ENCODE measurements around the gene KCNQ4. TPM values are rescaled to one million over a fixed set of nuclear protein-coding genes. Genes with fewer than 3 reads are reported as not detected.
A peak's percentile ranks its signal among the peaks of the same experiment; 100 is the strongest.

KCNQ4 gene
- total and polyA plus RNA-seq, 2 of the 8 experiments (the other 6 are each of a cell fraction or from before 2014, with no cell fraction given): 2.2 to 3.9 TPM

DNA sequence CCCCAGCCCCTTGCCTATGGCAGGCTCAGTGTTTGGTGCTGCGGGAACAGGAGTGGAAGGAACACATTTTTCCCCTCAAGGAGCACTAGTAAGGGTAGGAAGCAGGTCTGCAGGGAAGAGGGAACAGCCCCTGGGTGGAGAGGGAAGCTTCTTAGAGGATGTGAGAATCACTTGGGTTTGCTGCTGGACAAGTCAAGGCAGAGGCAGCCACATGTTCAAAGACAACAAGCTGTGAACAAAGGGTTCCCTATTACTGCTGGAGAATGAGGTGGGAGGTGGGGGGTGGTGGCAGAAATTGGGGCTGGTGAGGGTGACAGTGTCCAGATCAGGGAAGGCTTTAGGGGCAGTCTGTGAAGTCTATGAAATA is 103.4 kb downstream of the KCNQ4 start:
- Histone ChIP-seq H3K23me2 (ENCODE audit: low read depth, low read length) (peaks cover 6% of the 10 kb centered on the region; the same call in 1 of the 2 replicates), H2BK5ac (ENCODE audit: low read depth, low read length) (no peak overlapping the region), H2BK12ac (ENCODE audit: low read depth, low read length) (no peak overlapping the region), H3K14ac (ENCODE audit: insufficient read length) (no peak overlapping the region), H3K27ac (ENCODE audit: low read depth, low read length) (no peak overlapping the region), H2AK5ac (ENCODE audit: low read depth, low read length) (no peak overlapping the region), H3K56ac (replicated peaks; ENCODE audit: insufficient read length, low read depth, low read length) (no peak overlapping the region), H2AFZ (ENCODE audit: low read length) (peak overlapping the region; percentile 84; the same call in 1 of the 2 replicates), H2BK15ac (ENCODE audit: low read length) (no peak overlapping the region), H3K79me2 (ENCODE audit: control insufficient read depth in 1 of 2, insufficient read depth in 2 of 2, low read length in 2 of 2) (no peaks in the 10 kb centered on the region), H4K5ac (ENCODE audit: insufficient read length, low read depth, low read length) (no peak overlapping the region), H3K23ac (ENCODE audit: insufficient read length) (no peak overlapping the region), H2BK20ac (ENCODE audit: low read length) (no peak overlapping the region), H3K4me3 (ENCODE audit: extremely low read depth in 1 of 4, insufficient read depth in 2 of 4, low read depth in 3 of 4, low read length in 4 of 4) (no peak overlapping the region), H3K4ac (replicated peaks; ENCODE audit: insufficient read length, low read depth, low read length) (no peak overlapping the region), H4K20me1 (replicated peaks in 1 of 2; ENCODE audit: control insufficient read depth in 1 of 2, insufficient read depth in 2 of 2, low read length in 2 of 2) (no peaks in the 10 kb centered on the region), H3K9ac (replicated peaks in 1 of 4; ENCODE audit: extremely low read depth in 1 of 4, low read depth in 3 of 4, low read length in 3 of 4) (no peak overlapping the region), H3K36me3 (ENCODE audit: control insufficient read depth in 2 of 4, insufficient read depth in 4 of 4, low read length in 3 of 4) (no peaks in the 10 kb centered on the region), H4K8ac (ENCODE audit: extremely low read depth, insufficient read depth, low read length) (no peak overlapping the region), H3K4me1 (replicated peaks in 1 of 4; ENCODE audit: control insufficient read depth in 3 of 4, insufficient read depth in 4 of 4, low read length in 3 of 4) (no peaks in the 10 kb centered on the region), H3K4me2 (ENCODE audit: insufficient read depth in 1 of 2, low read depth in 2 of 2, low read length in 2 of 2) (no peak overlapping the region), H2BK120ac (replicated peaks; ENCODE audit: low read depth, low read length) (no peak overlapping the region), H3K79me1 (ENCODE audit: low read depth, low read length) (no peaks in the 10 kb centered on the region), H4K91ac (replicated peaks; ENCODE audit: insufficient read length, low read length) (no peak overlapping the region), H3K9me3 (ENCODE audit: insufficient read depth in 2 of 2, low read depth in 1 of 2, low read length in 1 of 2) (no peaks in the 10 kb centered on the region), H3K18ac (ENCODE audit: extremely low read depth, low read length) (no peak overlapping the region), H3K27me3 (replicated peaks in 1 of 4; ENCODE audit: control insufficient read depth in 3 of 4, extremely low read depth in 1 of 4, insufficient read depth in 3 of 4, low read length in 3 of 4) (peaks cover 0 to 16% (median 5%) of the 10 kb centered on the region in 4 experiments; a peak in 5 of 7 replicates)
- ChIA-PET CTCF (ENCODE audit: partially characterized antibody) (interaction anchor here (0.9 to 1.0 kb wide), 2 partner anchors 23 to 38 kb away, joined by 3 read pairs; no protein-coding TSS in a partner anchor), POLR2A (ENCODE audit: partially characterized antibody) (no interaction called here)
- DNase-seq (ENCODE audit: low read depth in 1 of 2, low spot score in 2 of 2): no peak
- no peak for FAIRE-seq
- 89% methylated on average over 1 of the region's 1 CpG; no CpG with 5 or more reads in 1 of the 2 experiments for WGBS, 2 experiments (ENCODE audit: extremely low coverage in 1 of 2, insufficient coverage in 1 of 2, insufficient read length in 1 of 2, insufficient replicate concordance in 2 of 2, low coverage in 1 of 2, low lambda C conversion rate in 2 of 2, missing lambda C conversion rate in 1 of 2)
- TF ChIP-seq CBX8 (IDR thresholded peaks at IDR 0.05; ENCODE audit: borderline replicate concordance, low read depth, low read length) (no peak), BRCA1 (IDR thresholded peaks at IDR 0.05; ENCODE audit: low read depth, low read length) (no peak), JUN (IDR thresholded peaks at IDR 0.05; ENCODE audit: low read depth, low read length) (no peak), BACH1 (IDR thresholded peaks at IDR 0.05; ENCODE audit: low read length) (no peak), ZNF274 (IDR thresholded peaks at IDR 0.05; ENCODE audit: borderline replicate concordance, extremely low read depth, low read length) (no peak), KDM1A (IDR thresholded peaks at IDR 0.05; ENCODE audit: borderline replicate concordance, low read length) (no peak), RXRA (IDR thresholded peaks at IDR 0.05; ENCODE audit: insufficient read depth, low read depth, low read length) (no peak), HDAC2 (IDR thresholded peaks at IDR 0.05; ENCODE audit: borderline replicate concordance in 1 of 2, low read depth in 2 of 2, low read length in 2 of 2) (no peak), YY1 (IDR thresholded peaks at IDR 0.05; ENCODE audit: low read depth, low read length) (no peak), ASH2L (IDR thresholded peaks at IDR 0.05; ENCODE audit: low read length) (no peak), CHD2 (IDR thresholded peaks at IDR 0.05; ENCODE audit: low read length) (no peak), CTBP2 (IDR thresholded peaks at IDR 0.05; ENCODE audit: borderline replicate concordance, insufficient read depth, insufficient read length, low read length) (no peak), CEBPB (IDR thresholded peaks at IDR 0.05; ENCODE audit: low read depth, low read length) (no peak), JUND (IDR thresholded peaks at IDR 0.05; ENCODE audit: low read length) (no peak)
- TF ChIP-seq, protein P1, sequence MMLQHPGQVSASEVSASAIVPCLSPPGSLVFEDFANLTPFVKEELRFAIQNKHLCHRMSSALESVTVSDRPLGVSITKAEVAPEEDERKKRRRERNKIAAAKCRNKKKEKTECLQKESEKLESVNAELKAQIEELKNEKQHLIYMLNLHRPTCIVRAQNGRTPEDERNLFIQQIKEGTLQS (IDR thresholded peaks at IDR 0.05; ENCODE audit: insufficient read depth, low read depth, low read length): no peak
